ENCODE data around the gene PLGRKT.

DNA sequence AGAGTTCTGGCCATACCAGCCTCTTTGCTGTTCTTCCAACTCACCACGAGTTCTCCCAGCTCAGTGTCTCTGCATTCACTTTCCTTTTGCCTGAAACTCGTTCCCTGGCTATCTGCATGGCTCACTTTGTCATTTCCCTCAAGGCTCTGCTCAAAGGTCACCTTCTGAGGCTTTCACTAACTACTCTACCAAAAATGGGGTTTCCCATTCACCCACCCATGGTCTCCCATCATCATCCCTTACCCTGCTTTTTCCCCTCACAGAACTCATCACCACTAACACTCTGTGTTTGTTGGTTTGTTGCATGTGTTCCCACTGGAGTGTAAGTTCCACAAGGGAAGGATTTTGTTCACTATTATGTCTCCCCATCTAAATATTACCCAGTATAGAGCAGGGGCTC is 16.6 kb downstream of the PLGRKT start:
- TF ChIP-seq, protein P1, sequence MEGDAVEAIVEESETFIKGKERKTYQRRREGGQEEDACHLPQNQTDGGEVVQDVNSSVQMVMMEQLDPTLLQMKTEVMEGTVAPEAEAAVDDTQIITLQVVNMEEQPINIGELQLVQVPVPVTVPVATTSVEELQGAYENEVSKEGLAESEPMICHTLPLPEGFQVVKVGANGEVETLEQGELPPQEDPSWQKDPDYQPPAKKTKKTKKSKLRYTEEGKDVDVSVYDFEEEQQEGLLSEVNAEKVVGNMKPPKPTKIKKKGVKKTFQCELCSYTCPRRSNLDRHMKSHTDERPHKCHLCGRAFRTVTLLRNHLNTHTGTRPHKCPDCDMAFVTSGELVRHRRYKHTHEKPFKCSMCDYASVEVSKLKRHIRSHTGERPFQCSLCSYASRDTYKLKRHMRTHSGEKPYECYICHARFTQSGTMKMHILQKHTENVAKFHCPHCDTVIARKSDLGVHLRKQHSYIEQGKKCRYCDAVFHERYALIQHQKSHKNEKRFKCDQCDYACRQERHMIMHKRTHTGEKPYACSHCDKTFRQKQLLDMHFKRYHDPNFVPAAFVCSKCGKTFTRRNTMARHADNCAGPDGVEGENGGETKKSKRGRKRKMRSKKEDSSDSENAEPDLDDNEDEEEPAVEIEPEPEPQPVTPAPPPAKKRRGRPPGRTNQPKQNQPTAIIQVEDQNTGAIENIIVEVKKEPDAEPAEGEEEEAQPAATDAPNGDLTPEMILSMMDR (conservative IDR thresholded peaks at IDR 0.05 in 1 of 2, IDR thresholded peaks at IDR 0.05 in 1 of 2; ENCODE audit: low read depth in 1 of 2, low read length in 2 of 2), result no peak
- no peak for TF ChIP-seq EZH2 (IDR thresholded peaks at IDR 0.05; ENCODE audit: low read length, missing control alignments)

Data from fibroblast of lung (primary cell).